Suprapubic skin (tissue), 4 donors: Measurements from ENCODE around the gene HEPACAM. TPM values are rescaled to one million over a fixed set of nuclear protein-coding genes. Genes with fewer than 3 reads are reported as not detected.

Experiments
- DNase-seq, 2 donors: peaks; one replicate each; pipeline ENCODE4 v3.0.0-alpha.2; 2019; ENCODE audit warnings: low spot score in 2 of 2
- H3K27ac ChIP-seq: fragments of 200-600 bp; sonication (generic); one replicate; pipeline ENCODE4 v1.5.1; 2019
- H3K27me3 ChIP-seq: fragments of 200-600 bp; sonication (generic); one replicate; pipeline ENCODE4 v1.5.1; 2019
- H3K36me3 ChIP-seq: fragments of 200-600 bp; sonication (generic); one replicate; pipeline ENCODE4 v1.5.1; 2019
- H3K4me1 ChIP-seq: fragments of 200-600 bp; sonication (generic); one replicate; pipeline ENCODE4 v1.5.1; 2019
- H3K4me3 ChIP-seq: fragments of 200-600 bp; sonication (generic); one replicate; pipeline ENCODE4 v1.5.1; 2019; ENCODE audit warnings: mild to moderate bottlenecking
- H3K9me3 ChIP-seq: fragments of 200-600 bp; sonication (generic); one replicate; pipeline ENCODE4 v1.5.1; 2019
- CTCF ChIP-seq, 2 donors: fragments of 200-600 bp in 1 of 2; fragments of 450-650 bp in 1 of 2; sonication (generic) in 1 of 2; IDR thresholded peaks; one replicate each; pipeline ENCODE4 v1.5.1; 2016 to 2019; ENCODE audit warnings: antibody characterized with exemption in 2 of 2, mild to moderate bottlenecking in 1 of 2, moderate library complexity in 1 of 2
- EP300 ChIP-seq: sonication (generic); formaldehyde crosslinking; IDR thresholded peaks from one replicate; pipeline ENCODE4 v1.6.1; 2017; ENCODE audit warnings: antibody characterized with exemption
- POLR2A ChIP-seq, 2 donors: fragments of 450-650 bp; IDR thresholded peaks; one replicate each; pipeline ENCODE4 v1.6.1; 2017; ENCODE audit warnings: antibody characterized with exemption in 2 of 2, mild to moderate bottlenecking in 2 of 2, moderate library complexity in 2 of 2
- POLR2AphosphoS5 ChIP-seq, 3 donors: sonication (generic); formaldehyde crosslinking; IDR thresholded peaks; one replicate each; pipeline ENCODE4 v1.6.1; 2017; ENCODE audit warnings: antibody characterized with exemption in 3 of 3
- WGBS: methylation state at CpG from one replicate; pipeline ENCODE4 v1.1.5; 2018; 5-methylcytosine and 5-hydroxymethylcytosine counted together
- total RNA-seq, 4 donors: library from RNA; depleted of rRNA; stranded (reverse); fragments of >200 nt; gene quantifications; one replicate each; pipeline ENCODE4 v1.1.0, GENCODE V29; 2016

Gene HEPACAM
- total RNA-seq, 4 donors from 2014 or later: 0.72 to 1.4 (median 0.89) TPM; not detected in 1

GRCh38 chr11:124873951-124874350, 61.9 kb downstream of the HEPACAM start:
- DNase-seq: no peak
- H3K9me3 ChIP-seq: no peaks in the 10 kb centered on the region
- no peaks in the 10 kb centered on the region for H3K36me3 ChIP-seq
- peaks cover 24% of the 10 kb centered on the region for H3K4me1 ChIP-seq
- 55% methylated on average over 8 of the region's 8 CpGs for WGBS
- peaks cover 57% of the 10 kb centered on the region for H3K27me3 ChIP-seq
- H3K4me3 ChIP-seq: no peak overlapping the region
- TF ChIP-seq EP300 (no peak), POLR2A (IDR thresholded peaks at IDR 0.05) (no peak), POLR2AphosphoS5 (IDR thresholded peaks at IDR 0.05) (no peak)
- H3K27ac ChIP-seq: no peak overlapping the region

- no peaks in the 10 kb centered on the region for H3K9me3 ChIP-seq
These were observed 63.1 kb downstream of the HEPACAM start for GRCh38 chr11:124872741-124873140.

GRCh38 chr11:124872280-124872679, 63.6 kb downstream of the HEPACAM start:
- peaks cover 35% of the 10 kb centered on the region for H3K4me1 ChIP-seq
- H3K27me3 ChIP-seq: peaks cover 74% of the 10 kb centered on the region
- no peak overlapping the region for H3K27ac ChIP-seq
- H3K36me3 ChIP-seq: no peaks in the 10 kb centered on the region
- no peak overlapping the region for H3K4me3 ChIP-seq
- TF ChIP-seq CTCF (IDR thresholded peaks at IDR 0.05) (no peak), EP300 (no peak), POLR2A (IDR thresholded peaks at IDR 0.05) (no peak), POLR2AphosphoS5 (IDR thresholded peaks at IDR 0.05) (no peak)
- H3K9me3 ChIP-seq: no peaks in the 10 kb centered on the region
- DNase-seq: no peak
- WGBS: 53% methylated on average over 8 of the region's 8 CpGs

More at GRCh38 chr11:124872741-124873140, 63.1 kb downstream of the HEPACAM start:
- Histone ChIP-seq H3K4me3 (no peak overlapping the region), H3K36me3 (no peaks in the 10 kb centered on the region), H3K27me3 (peaks cover 69% of the 10 kb centered on the region), H3K27ac (no peak overlapping the region), H3K4me1 (peaks cover 34% of the 10 kb centered on the region)
- TF ChIP-seq POLR2A (IDR thresholded peaks at IDR 0.05): no peak
- no peak for TF ChIP-seq CTCF (IDR thresholded peaks at IDR 0.05)
- no peak for TF ChIP-seq POLR2AphosphoS5 (IDR thresholded peaks at IDR 0.05)
- TF ChIP-seq EP300: no peak
- 19% methylated on average over 9 of the region's 9 CpGs for WGBS
- no peak for DNase-seq

GRCh38 chr11:124870430-124870829, 65.4 kb downstream of the HEPACAM start:
- Histone ChIP-seq H3K4me3 (no peak overlapping the region), H3K9me3 (no peaks in the 10 kb centered on the region), H3K4me1 (peaks cover 38% of the 10 kb centered on the region), H3K27me3 (peaks cover 85% of the 10 kb centered on the region), H3K36me3 (no peaks in the 10 kb centered on the region), H3K27ac (no peak overlapping the region)
- 68% methylated on average over 7 of the region's 7 CpGs for WGBS
- TF ChIP-seq CTCF (IDR thresholded peaks at IDR 0.05) (no peak), POLR2A (IDR thresholded peaks at IDR 0.05) (no peak), EP300 (no peak), POLR2AphosphoS5 (IDR thresholded peaks at IDR 0.05) (no peak)
- DNase-seq: no peak

GRCh38 chr11:124869856-124870387, 65.9 kb downstream of the HEPACAM start:
- Histone ChIP-seq H3K9me3 (no peaks in the 10 kb centered on the region), H3K27me3 (peaks cover 87% of the 10 kb centered on the region), H3K4me3 (no peak overlapping the region), H3K27ac (no peak overlapping the region), H3K36me3 (no peaks in the 10 kb centered on the region), H3K4me1 (peaks cover 43% of the 10 kb centered on the region)
- no peak for DNase-seq
- no peak for TF ChIP-seq POLR2A (IDR thresholded peaks at IDR 0.05)
- TF ChIP-seq POLR2AphosphoS5 (IDR thresholded peaks at IDR 0.05): no peak
- no peak for TF ChIP-seq CTCF (IDR thresholded peaks at IDR 0.05)
- no peak for TF ChIP-seq EP300
- WGBS: 63% methylated on average over 12 of the region's 14 CpGs

GRCh38 chr11:124869331-124869730, 66.5 kb downstream of the HEPACAM start:
- H3K36me3 ChIP-seq: no peaks in the 10 kb centered on the region
- no peak overlapping the region for H3K27ac ChIP-seq
- TF ChIP-seq POLR2A (IDR thresholded peaks at IDR 0.05) (no peak), CTCF (IDR thresholded peaks at IDR 0.05) (no peak), POLR2AphosphoS5 (IDR thresholded peaks at IDR 0.05) (no peak), EP300 (no peak)
- peaks cover 93% of the 10 kb centered on the region for H3K27me3 ChIP-seq
- H3K9me3 ChIP-seq: no peaks in the 10 kb centered on the region
- H3K4me1 ChIP-seq: peaks cover 45% of the 10 kb centered on the region
- DNase-seq: no peak
- WGBS: 10% methylated on average over 16 of the region's 16 CpGs
- H3K4me3 ChIP-seq: no peak overlapping the region
